SHP77 treated with DMSO at 0.1 percent for 48 hours (cell line): Measurements from ENCODE around the gene MFSD12.
"Not testable (repeated sequence)": the region's sequence is repeated elsewhere in the genome, so short reads cannot be mapped to it uniquely, and the experiment has no call there.

Experiments used
- DNase-seq: peaks from one replicate; lab custom pipeline; 2025; lab: John Stamatoyannopoulos, UW

Gene MFSD12

DNA sequence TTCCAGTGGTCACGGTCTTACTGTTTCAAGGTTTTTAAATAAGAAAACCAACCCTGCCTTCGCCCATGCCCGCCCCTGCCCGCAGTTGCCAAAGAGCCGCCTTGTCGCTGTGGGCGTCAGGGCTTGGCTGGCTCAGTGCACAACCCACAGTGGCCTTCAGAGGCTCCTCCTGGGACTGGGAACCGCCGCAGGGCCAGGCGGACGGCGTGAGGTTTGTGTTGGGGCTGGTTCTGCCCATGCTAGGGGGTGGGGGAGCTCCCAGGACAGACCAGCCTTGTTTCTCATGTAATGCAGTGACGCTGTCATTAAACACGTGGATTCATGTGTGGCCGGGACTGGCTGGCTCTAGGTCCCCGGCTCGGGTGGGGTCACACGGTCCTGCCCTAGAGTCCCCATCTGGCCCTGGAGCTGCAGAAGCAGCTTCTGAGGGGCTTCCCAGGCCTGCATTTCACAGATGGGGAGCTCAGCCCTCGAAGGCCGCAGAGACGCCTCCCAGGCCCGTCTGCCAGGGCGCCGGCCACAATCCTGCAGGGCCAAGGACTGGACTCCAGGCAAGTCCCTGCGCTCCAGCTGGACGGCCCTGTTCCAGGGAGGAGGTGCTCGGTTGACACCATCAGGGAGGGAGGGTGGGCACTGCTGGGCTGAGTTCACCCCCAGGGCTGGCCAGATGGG, 20.8 kb downstream of the MFSD12 start:
- DNase-seq = no peak

DNA sequence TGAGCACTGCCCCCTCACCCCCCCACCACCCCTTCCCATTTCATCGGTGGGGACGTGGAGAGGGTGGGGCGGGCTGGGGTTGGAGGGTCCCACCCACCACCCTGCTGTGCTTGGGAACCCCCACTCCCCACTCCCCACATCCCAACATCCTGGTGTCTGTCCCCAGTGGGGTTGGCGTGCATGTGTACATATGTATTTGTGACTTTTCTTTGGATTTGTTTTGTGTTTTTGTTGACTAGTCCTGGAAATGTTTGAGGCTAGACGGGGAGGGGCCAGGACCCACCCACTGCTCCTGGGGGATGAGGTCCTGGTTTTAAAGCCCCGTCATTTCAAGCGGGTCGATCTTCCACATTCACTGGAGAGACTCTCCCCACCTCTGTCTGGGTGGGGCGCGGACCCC, 21.4 kb downstream of the MFSD12 start:
- DNase-seq = no peak

DNA sequence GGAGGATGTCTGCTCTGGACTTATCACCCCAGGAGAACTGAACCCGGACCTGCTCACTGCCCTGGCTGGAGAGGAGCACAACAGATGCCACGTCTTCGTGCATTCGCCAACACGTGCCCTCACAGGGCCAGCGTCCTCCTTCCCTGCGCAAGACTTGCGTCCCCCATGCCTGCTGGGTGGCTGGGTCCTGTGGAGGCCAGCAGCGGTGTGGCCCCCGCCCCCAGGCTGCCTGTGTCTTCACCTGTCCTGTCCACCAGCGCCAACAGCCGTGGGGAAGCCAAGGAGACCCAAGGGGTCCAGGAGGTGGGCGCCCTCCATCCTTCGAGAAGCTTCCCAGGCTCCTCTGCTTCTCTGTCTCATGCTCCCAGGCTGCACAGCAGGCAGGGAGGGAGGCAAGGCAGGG, 21.8 kb downstream of the MFSD12 start:
- DNase-seq = no peak

- no peak for DNase-seq
Measured at GRCh38 chr19:3535235-3535535, 22.2 kb downstream of the MFSD12 start.

- no peak for DNase-seq
Measured at GRCh38 chr19:3534375-3535234, 22.8 kb downstream of the MFSD12 start.

DNA sequence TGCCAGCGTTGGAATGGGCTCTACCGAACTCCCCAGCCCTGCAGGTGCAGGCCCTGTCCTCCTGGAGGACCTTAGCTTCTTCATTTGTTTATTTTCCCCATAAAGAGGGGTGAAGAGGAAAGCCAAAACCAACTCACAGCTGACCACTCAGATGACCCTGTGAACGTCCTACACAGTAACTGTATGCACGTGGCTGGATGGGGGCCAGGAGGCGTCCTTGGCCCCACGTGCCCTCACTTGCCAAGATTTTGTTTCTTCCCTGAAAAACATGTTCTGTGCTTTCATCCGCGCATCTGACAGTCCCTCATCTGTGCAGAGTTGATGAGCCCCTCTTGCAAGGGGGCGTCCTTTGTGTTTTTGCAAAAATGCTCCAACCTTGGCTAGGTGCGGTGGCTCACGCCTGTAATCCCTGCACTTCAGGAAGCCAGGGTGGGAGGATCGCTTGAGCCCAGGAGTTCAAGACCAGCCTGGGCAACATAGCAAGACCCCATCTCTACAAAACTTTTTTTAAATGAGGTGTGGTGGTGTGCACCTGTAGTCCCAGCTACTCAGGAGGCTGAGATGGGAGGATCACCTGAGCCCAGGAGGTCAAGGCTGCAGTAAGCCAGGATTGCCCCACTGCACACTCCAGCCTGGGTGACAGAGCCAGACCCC, 23.7 kb downstream of the MFSD12 start:
- no peak for DNase-seq

DNA sequence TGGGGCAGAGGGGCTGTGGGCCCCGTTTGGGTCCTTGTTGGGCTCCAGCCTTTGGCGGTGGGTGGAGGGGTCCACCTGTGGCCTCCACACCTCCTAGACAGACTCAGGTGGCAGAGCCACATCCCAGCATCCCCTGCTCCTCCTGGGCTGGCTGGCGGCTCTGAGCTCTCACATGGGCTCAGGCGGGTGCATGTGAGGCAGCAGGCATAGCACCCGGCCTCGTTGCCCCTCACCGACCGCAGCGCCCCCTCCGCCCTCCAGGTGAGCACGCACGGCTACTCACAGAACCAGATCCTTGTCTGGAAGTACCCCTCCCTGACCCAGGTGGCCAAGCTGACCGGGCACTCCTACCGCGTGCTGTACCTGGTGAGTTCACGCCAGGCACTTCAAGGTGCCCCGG, 24.4 kb downstream of the MFSD12 start:
- no peak for DNase-seq

GRCh38 chr19:3532154-3532786, 25.1 kb downstream of the MFSD12 start:
- DNase-seq = no peak

- DNase-seq = no peak
Measured at GRCh38 chr19:3531716-3532115, 25.7 kb downstream of the MFSD12 start.

DNA sequence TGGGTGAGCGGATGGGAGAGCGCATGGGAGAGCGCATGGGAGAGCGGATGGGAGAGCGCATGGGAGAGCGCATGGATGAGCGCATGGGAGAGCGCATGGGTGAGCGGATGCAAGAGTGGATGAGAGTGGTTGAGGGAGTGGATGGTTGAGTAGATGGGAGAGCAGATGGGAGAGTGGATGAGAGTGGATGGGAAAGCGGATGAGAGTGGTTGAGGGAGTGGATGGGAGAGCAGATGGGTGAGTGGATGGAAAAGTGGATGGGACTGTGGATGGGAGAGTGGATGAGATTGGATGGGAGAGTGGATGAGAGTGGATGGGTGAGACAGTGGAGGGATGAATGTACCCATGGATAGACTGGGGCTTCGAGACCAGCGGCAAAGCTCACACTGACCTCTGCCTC, 27.0 kb downstream of the MFSD12 start:
- no peak for DNase-seq

DNA sequence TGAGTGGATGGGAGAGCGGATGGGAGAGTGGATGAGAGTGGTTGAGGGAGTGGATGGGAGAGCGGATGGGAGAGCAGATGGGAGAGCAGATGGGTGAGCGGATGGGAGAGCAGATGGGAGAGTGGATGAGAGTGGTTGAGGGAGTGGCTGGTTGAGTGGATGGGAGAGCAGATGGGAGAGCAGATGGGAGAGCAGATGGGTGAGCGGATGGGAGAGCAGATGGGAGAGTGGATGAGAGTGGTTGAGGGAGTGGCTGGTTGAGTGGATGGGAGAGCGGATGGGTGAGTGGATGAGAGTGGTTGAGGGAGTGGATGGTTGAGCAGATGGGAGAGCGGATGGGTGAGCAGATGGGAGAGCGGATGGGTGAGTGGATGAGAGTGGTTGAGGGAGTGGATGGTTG, 28.1 kb downstream of the MFSD12 start:
- not testable (repeated sequence) for DNase-seq

DNA sequence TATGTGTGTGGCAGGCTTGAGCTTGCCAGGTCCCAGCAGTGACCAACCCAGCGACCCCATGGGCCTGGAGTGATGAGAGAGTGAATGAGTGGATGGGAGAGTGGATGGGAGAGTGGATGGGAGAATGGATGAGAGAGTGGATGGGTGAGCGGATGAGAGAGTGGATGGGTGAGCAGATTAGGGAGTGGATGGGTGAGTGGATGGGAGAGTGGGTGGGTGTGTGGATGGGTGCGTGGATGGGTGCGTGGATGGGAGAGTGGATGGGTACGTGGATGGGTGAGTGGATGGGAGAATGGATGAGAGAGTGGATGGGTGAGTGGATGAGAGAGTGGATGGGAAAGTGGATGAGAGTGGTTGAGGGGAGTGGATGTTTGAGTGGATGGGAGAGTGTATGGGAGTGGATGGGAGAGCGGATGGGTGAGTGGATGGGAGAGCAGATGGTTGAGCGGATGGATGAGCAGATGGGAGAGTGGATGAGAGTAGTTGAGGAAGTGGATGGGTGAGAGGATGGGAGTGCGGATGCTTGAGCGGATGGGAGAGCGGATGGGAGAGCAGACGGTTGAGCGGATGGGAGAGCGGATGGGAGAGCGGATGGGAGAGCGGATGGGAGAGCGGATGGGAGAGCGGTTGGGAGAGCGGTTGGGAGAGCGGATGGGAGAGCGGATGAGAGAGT, 28.7 kb downstream of the MFSD12 start:
- no peak for DNase-seq

- DNase-seq = no peak
Measured at GRCh38 chr19:3528080-3528479, 29.3 kb downstream of the MFSD12 start.

GRCh38 chr19:3527238-3527910, 30.0 kb downstream of the MFSD12 start:
- DNase-seq = no peak

- DNase-seq = no peak
Measured at GRCh38 chr19:3526507-3527237, 30.7 kb downstream of the MFSD12 start.

DNA sequence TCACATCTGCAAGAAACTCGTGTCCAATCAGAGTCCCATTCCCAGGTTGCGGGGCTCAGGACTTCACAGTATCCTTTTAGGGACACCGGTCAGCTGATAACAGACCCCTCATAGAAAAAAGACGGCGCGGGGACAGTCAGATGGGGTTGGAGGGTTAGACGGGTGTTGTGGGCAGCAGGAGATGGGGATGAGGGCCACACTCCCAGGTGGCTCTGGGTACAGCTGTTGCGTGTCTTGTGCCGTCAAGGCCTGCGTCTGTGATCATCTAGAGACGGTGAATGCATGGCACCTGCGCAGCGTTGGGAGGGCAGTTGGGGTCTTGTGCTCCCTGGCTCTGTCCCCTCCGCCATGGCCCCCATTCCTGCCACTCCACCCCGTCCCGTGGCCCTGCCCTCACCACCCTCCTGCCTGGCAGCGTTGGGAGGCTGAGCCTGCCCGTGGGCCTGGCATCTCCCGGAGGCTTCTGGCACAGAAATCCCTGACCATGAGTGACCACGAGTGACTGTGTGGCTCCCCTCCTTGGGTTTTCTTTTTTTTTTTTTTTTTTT, 32.4 kb downstream of the MFSD12 start:
- no peak for DNase-seq

GRCh38 chr19:3524078-3524842, 33.1 kb downstream of the MFSD12 start:
- DNase-seq = no peak

- DNase-seq = no peak
Measured at GRCh38 chr19:3523361-3524077, 33.9 kb downstream of the MFSD12 start.
